Vagina (tissue), 2 donors: ENCODE data around the gene SLC1A5. TPM values are rescaled to one million over a fixed set of nuclear protein-coding genes. Genes with fewer than 3 reads are reported as not detected.
"Not testable (repeated sequence)": the region's sequence is repeated elsewhere in the genome, so short reads cannot be mapped to it uniquely, and the experiment has no call there.

ENCODE experiments used
- DNase-seq, 2 donors: peaks; one replicate each; pipeline ENCODE4 v3.0.0-alpha.2; 2017; ENCODE audit errors: extremely low spot score in 2 of 2
- H3K27ac ChIP-seq: fragments of 200-600 bp; sonication (generic); one replicate; pipeline ENCODE4 v1.5.1; 2019
- H3K27me3 ChIP-seq: fragments of 200-600 bp; sonication (generic); one replicate; pipeline ENCODE4 v1.5.1; 2019
- H3K36me3 ChIP-seq, 2 donors: fragments of 200-600 bp; sonication (generic); one replicate each; pipeline ENCODE4 v1.5.1; 2017 to 2019
- H3K4me1 ChIP-seq: fragments of 200-600 bp; sonication (generic); one replicate; pipeline ENCODE4 v1.5.1; 2019
- H3K4me3 ChIP-seq, 2 donors: fragments of 200-600 bp; sonication (generic); 1 replicate in 1 of 2; 2 replicates in 1 of 2; pipeline ENCODE4 v1.5.1; 2016 to 2019
- H3K9me3 ChIP-seq: fragments of 200-600 bp; sonication (generic); one replicate; pipeline ENCODE4 v1.5.1; 2019
- CTCF ChIP-seq, 3 experiments: fragments of 450-650 bp in 2 of 3; fragments of 200-600 bp in 1 of 3; sonication (generic) in 1 of 3; IDR thresholded peaks; one replicate each; pipeline ENCODE4 v1.5.1; 2017 to 2019; ENCODE audit warnings: antibody characterized with exemption in 3 of 3, mild to moderate bottlenecking in 2 of 3, moderate library complexity in 2 of 3
- POLR2A ChIP-seq, 2 donors: fragments of 450-650 bp; IDR thresholded peaks; one replicate each; pipeline ENCODE4 v1.6.1; 2017; ENCODE audit warnings: antibody characterized with exemption in 2 of 2, mild to moderate bottlenecking in 2 of 2, moderate library complexity in 2 of 2
- POLR2AphosphoS5 ChIP-seq, 2 donors: sonication (generic); formaldehyde crosslinking; IDR thresholded peaks; one replicate each; pipeline ENCODE4 v1.9.0; 2017; ENCODE audit warnings: antibody characterized with exemption in 2 of 2, mild to moderate bottlenecking in 2 of 2, low read depth in 1 of 2; ENCODE audit not compliant: insufficient read depth in 1 of 2
- intact Hi-C: fragments of 100-400 bp; cut with DNase I; formaldehyde crosslinking; loops from one replicate; pipeline ENCODE4 v1.15.1; 2023
- total RNA-seq: library from RNA; depleted of rRNA; stranded (reverse); fragments of >200 nt; gene quantifications from one replicate; pipeline ENCODE4 v1.2.3, GENCODE V29; 2016

SLC1A5 gene
- total RNA-seq, 1 donor from 2014 or later = 147 TPM

GRCh38 chr19:46776927-46777911, 11.2 kb downstream of the SLC1A5 start:
- TF ChIP-seq POLR2AphosphoS5 (IDR thresholded peaks at IDR 0.05; ENCODE audit: insufficient read depth in 1 of 2, low read depth in 1 of 2) (no peak), POLR2A (IDR thresholded peaks at IDR 0.05) (no peak), CTCF (IDR thresholded peaks at IDR 0.05) (no peak)
- Histone ChIP-seq H3K9me3 (no peaks in the 10 kb centered on the region), H3K27me3 (no peaks in the 10 kb centered on the region), H3K36me3 (peaks cover 0 to 79% of the 10 kb centered on the region in 2 donors), H3K4me1 (peaks cover 15% of the 10 kb centered on the region), H3K27ac (no peak overlapping the region), H3K4me3 (no peak overlapping the region)
- intact Hi-C loops = no loop called here
- no peak for DNase-seq

- H3K4me1 ChIP-seq = peaks cover 3% of the 10 kb centered on the region
- intact Hi-C loops = no loop called here
- no peak overlapping the region for H3K27ac ChIP-seq
- no peak overlapping the region for H3K4me3 ChIP-seq
- no peak for TF ChIP-seq POLR2AphosphoS5 (IDR thresholded peaks at IDR 0.05; ENCODE audit: insufficient read depth in 1 of 2, low read depth in 1 of 2)
- TF ChIP-seq CTCF (IDR thresholded peaks at IDR 0.05) = no peak
- no peak for TF ChIP-seq POLR2A (IDR thresholded peaks at IDR 0.05)
- no peak for DNase-seq
- no peaks in the 10 kb centered on the region for H3K9me3 ChIP-seq
- H3K27me3 ChIP-seq = no peaks in the 10 kb centered on the region
- H3K36me3 ChIP-seq = peaks cover 0 to 64% of the 10 kb centered on the region in 2 donors
These were observed 12.6 kb downstream of the SLC1A5 start for GRCh38 chr19:46775642-46776258.

DNA sequence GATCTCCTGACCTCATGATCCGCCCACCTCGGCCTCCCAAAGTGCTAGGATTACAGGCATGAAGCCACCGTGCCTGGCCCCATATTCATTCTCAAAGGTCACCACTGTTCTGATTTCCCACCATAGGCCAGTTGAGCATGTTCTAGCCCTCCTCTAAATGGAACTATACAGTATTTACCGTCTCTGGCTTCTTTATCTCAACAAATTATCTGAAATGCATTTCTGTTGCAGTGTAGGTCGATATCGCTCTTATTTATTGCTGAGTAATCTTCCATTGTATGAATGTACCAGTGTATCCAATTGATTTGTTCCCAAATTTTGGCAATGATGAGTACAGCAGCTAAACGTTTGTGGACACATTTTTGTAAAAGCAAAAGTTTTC, 15.4 kb downstream of the SLC1A5 start:
- Histone ChIP-seq H3K4me1 (no peaks in the 10 kb centered on the region), H3K27me3 (no peaks in the 10 kb centered on the region), H3K4me3 (no peak overlapping the region), H3K36me3 (peaks cover 0 to 38% of the 10 kb centered on the region in 2 donors), H3K9me3 (no peaks in the 10 kb centered on the region), H3K27ac (no peak overlapping the region)
- TF ChIP-seq CTCF (IDR thresholded peaks at IDR 0.05) (no peak), POLR2A (IDR thresholded peaks at IDR 0.05) (no peak), POLR2AphosphoS5 (IDR thresholded peaks at IDR 0.05; ENCODE audit: insufficient read depth in 1 of 2, low read depth in 1 of 2) (no peak)
- intact Hi-C loops = no loop called here
- DNase-seq = no peak

- Histone ChIP-seq H3K27me3 (no peaks in the 10 kb centered on the region), H3K9me3 (no peaks in the 10 kb centered on the region), H3K27ac (no peak overlapping the region), H3K4me1 (no peaks in the 10 kb centered on the region), H3K36me3 (peaks cover 0 to 31% of the 10 kb centered on the region in 2 donors), H3K4me3 (no peak overlapping the region)
- intact Hi-C loops = no loop called here
- no peak for DNase-seq
- TF ChIP-seq POLR2AphosphoS5 (IDR thresholded peaks at IDR 0.05; ENCODE audit: insufficient read depth in 1 of 2, low read depth in 1 of 2) (no peak), CTCF (IDR thresholded peaks at IDR 0.05) (no peak), POLR2A (IDR thresholded peaks at IDR 0.05) (no peak)
These were observed 16.0 kb downstream of the SLC1A5 start for GRCh38 chr19:46772170-46773017.

DNA sequence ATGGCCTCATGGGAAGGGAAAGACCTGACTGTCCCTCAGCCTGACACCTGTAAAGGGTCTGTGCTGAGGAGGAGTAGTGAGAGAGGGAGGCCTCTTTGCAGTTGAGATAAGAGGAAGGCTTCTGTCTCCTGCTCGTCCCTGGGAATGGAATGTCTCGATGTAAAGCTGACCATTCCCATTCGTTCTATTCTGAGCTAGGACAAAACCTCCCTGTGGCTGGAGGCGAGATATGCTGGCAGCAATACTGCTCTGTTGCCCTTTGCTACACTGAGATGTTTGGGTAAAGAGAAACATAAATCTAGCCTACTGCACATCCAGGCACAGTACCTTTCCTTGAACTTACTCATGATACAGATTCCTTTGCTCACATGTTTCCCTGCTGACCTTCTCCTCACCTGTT, 19.6 kb downstream of the SLC1A5 start:
- DNase-seq, H3K9me3 ChIP-seq, intact Hi-C loops, H3K27me3 ChIP-seq, H3K27ac ChIP-seq, H3K36me3 ChIP-seq, H3K4me3 ChIP-seq, H3K4me1 ChIP-seq: not testable (repeated sequence)
